Measurements from ENCODE around the gene KMT5B.

The KMT5B gene

DNA sequence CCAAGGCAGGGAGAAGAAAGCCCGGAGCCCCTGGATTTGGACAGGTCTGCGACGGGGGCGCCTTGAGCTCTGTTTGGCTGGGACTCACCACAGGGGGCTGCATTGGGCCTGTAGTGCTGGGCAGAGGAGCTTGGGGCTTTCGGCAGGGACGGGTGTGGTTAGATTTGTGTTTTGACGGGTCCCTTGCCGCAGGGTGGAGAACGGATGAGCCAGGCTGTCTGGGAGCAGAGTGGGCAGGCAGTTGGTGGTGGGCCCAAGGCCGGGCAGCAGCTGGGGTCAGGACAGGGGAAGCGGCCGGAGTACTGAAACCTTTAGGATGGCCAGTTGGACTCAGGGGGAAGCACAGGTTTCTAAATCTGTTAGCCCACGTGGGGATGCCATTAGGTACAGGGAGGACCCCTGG lies 45.3 kb upstream of the KMT5B start:
- no peaks in the 10 kb centered on the region for H3K9me3 ChIP-seq (ENCODE audit: low read length)
- no peaks in the 10 kb centered on the region for H3K79me2 ChIP-seq (ENCODE audit: insufficient read depth, low read length)
- H3K36me3 ChIP-seq (ENCODE audit: insufficient read depth, low read length) = peaks cover 31% of the 10 kb centered on the region
- no peak overlapping the region for H3K4me2 ChIP-seq (ENCODE audit: low read length)
- 0 out of 2 replicates have a peak, but pooled peaks cover 3% of the 10 kb centered on the region for H3K27me3 ChIP-seq (ENCODE audit: insufficient read depth, low read length)
- H3K9ac ChIP-seq (ENCODE audit: low read length) = no peak overlapping the region
- H3K4me3 ChIP-seq (ENCODE audit: low read depth, low read length, poor library complexity, severe bottlenecking) = no peak overlapping the region
- H2AFZ ChIP-seq (ENCODE audit: low read length) = no peak overlapping the region
- H3K27ac ChIP-seq (ENCODE audit: low read depth, low read length, poor library complexity, severe bottlenecking) = no peak overlapping the region
- no peaks in the 10 kb centered on the region for H3K9me2 ChIP-seq (ENCODE audit: low read depth, low read length)
- TF ChIP-seq, protein P1, sequence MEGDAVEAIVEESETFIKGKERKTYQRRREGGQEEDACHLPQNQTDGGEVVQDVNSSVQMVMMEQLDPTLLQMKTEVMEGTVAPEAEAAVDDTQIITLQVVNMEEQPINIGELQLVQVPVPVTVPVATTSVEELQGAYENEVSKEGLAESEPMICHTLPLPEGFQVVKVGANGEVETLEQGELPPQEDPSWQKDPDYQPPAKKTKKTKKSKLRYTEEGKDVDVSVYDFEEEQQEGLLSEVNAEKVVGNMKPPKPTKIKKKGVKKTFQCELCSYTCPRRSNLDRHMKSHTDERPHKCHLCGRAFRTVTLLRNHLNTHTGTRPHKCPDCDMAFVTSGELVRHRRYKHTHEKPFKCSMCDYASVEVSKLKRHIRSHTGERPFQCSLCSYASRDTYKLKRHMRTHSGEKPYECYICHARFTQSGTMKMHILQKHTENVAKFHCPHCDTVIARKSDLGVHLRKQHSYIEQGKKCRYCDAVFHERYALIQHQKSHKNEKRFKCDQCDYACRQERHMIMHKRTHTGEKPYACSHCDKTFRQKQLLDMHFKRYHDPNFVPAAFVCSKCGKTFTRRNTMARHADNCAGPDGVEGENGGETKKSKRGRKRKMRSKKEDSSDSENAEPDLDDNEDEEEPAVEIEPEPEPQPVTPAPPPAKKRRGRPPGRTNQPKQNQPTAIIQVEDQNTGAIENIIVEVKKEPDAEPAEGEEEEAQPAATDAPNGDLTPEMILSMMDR (IDR thresholded peaks at IDR 0.05; ENCODE audit: low read length) = no peak
- no peak for TF ChIP-seq EZH2 (IDR thresholded peaks at IDR 0.05; ENCODE audit: borderline replicate concordance, low read length)
- peaks cover 3% of the 10 kb centered on the region for H3K4me1 ChIP-seq (ENCODE audit: insufficient read depth, low read length, severe bottlenecking)
- no peaks in the 10 kb centered on the region for H3F3A ChIP-seq (ENCODE audit: insufficient read depth, low read length)
- no peaks in the 10 kb centered on the region for H4K20me1 ChIP-seq (ENCODE audit: insufficient read depth, low read length)

DNA sequence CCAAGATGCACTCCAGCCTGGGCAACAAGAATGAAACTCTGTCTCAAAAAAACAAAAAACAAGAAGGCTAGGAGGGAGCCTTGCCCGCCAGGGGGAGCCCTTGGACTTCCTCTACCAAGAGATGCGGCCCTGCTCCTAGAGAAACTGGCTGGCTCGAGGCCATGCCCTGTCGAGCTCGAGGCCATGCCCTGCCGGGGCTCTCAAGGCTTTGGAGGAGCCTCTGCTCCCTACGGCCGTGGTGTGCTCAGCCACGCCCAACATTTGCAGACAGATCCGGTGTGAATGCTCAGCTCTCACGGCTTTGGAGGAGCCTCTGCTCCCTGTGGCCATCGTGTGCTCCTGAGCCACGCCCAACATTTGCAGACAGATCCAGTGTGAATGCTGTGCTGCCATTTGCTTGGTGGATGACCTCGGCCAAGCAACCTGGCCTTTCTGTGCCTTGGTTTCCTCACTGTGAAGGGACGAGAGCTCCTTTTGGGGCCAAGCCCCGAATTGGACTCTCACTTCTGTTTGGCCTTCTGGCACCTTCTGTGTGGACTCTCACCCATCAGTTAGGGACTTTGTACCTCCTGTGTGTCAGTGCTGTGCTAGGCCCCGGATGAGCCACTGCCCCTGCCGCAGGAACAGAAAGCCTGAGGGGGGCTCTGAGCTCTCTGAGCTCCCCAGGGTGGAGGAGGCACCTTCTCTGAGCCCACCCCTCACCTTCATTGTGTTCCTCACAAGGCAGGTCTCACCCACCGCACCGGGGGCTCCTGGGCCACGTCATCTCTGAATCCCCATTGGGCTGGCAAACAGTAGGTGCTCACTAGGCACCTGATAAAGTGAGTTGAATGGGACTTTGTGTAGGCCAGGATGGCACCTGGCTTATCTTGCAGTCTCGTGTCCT lies 44.6 kb upstream of the KMT5B start:
- Histone ChIP-seq H3F3A (ENCODE audit: insufficient read depth, low read length) (no peaks in the 10 kb centered on the region), H3K27ac (ENCODE audit: low read depth, low read length, poor library complexity, severe bottlenecking) (no peak overlapping the region), H4K20me1 (ENCODE audit: insufficient read depth, low read length) (no peaks in the 10 kb centered on the region), H3K4me2 (ENCODE audit: low read length) (0 out of 2 replicates have a peak overlapping the region, but pooled peaks have one; percentile 32), H3K9me2 (ENCODE audit: low read depth, low read length) (no peaks in the 10 kb centered on the region), H3K4me1 (ENCODE audit: insufficient read depth, low read length, severe bottlenecking) (peaks cover 3% of the 10 kb centered on the region), H2AFZ (ENCODE audit: low read length) (no peak overlapping the region), H3K9me3 (ENCODE audit: low read length) (no peaks in the 10 kb centered on the region), H3K27me3 (ENCODE audit: insufficient read depth, low read length) (0 out of 2 replicates have a peak, but pooled peaks cover 3% of the 10 kb centered on the region), H3K4me3 (ENCODE audit: low read depth, low read length, poor library complexity, severe bottlenecking) (no peak overlapping the region), H3K36me3 (ENCODE audit: insufficient read depth, low read length) (peaks cover 24% of the 10 kb centered on the region), H3K79me2 (ENCODE audit: insufficient read depth, low read length) (no peaks in the 10 kb centered on the region), H3K9ac (ENCODE audit: low read length) (no peak overlapping the region)
- TF ChIP-seq EZH2 (IDR thresholded peaks at IDR 0.05; ENCODE audit: borderline replicate concordance, low read length) = no peak
- TF ChIP-seq, protein P1 (IDR thresholded peaks at IDR 0.05; ENCODE audit: low read length) = peak; percentile 78

DNA sequence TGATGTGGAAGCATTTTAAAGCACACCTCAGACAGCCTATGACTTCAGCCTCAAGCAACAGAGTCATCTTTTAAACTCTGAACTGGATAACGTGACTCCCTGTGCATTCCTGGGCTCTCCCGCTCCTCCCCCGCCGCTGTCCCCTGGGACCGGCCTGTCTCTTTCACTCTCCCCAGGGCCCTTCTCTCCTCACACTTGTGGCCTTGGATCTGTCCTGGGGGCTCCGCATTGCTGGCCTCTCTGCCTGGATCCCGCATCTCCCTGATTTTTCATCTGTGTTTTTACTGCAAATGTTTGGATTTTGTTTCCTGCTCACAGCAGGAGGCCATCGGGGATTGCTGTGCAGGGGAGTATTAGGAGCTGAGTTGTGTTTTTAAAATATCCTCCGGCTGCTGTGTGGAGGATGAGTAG lies 43.2 kb upstream of the KMT5B start:
- Histone ChIP-seq H3K9me2 (ENCODE audit: low read depth, low read length) (no peaks in the 10 kb centered on the region), H3F3A (ENCODE audit: insufficient read depth, low read length) (no peaks in the 10 kb centered on the region), H3K9me3 (ENCODE audit: low read length) (no peaks in the 10 kb centered on the region), H3K4me3 (ENCODE audit: low read depth, low read length, poor library complexity, severe bottlenecking) (no peak overlapping the region), H3K9ac (ENCODE audit: low read length) (no peak overlapping the region), H3K36me3 (ENCODE audit: insufficient read depth, low read length) (peaks cover 10% of the 10 kb centered on the region; the same call in 1 of the 2 replicates), H3K4me1 (ENCODE audit: insufficient read depth, low read length, severe bottlenecking) (peaks cover 3% of the 10 kb centered on the region), H3K79me2 (ENCODE audit: insufficient read depth, low read length) (no peaks in the 10 kb centered on the region), H3K27ac (ENCODE audit: low read depth, low read length, poor library complexity, severe bottlenecking) (no peak overlapping the region), H3K27me3 (ENCODE audit: insufficient read depth, low read length) (0 out of 2 replicates have a peak, but pooled peaks cover 3% of the 10 kb centered on the region), H4K20me1 (ENCODE audit: insufficient read depth, low read length) (no peaks in the 10 kb centered on the region), H3K4me2 (ENCODE audit: low read length) (no peak overlapping the region), H2AFZ (ENCODE audit: low read length) (no peak overlapping the region)
- TF ChIP-seq, protein P1 (IDR thresholded peaks at IDR 0.05; ENCODE audit: low read length) = no peak
- no peak for TF ChIP-seq EZH2 (IDR thresholded peaks at IDR 0.05; ENCODE audit: borderline replicate concordance, low read length)

Data from OCI-LY1 (cell line).